ENCODE measurements around the gene UCHL1. TPM values are rescaled to one million over a fixed set of nuclear protein-coding genes. Genes with fewer than 3 reads are reported as not detected.

The UCHL1 gene
- 100 to 1,000 TPM in 1 of 4 donors, 10 to 100 TPM in 3; 14.6 to 202 (median 35.6) TPM for total RNA-seq

DNA sequence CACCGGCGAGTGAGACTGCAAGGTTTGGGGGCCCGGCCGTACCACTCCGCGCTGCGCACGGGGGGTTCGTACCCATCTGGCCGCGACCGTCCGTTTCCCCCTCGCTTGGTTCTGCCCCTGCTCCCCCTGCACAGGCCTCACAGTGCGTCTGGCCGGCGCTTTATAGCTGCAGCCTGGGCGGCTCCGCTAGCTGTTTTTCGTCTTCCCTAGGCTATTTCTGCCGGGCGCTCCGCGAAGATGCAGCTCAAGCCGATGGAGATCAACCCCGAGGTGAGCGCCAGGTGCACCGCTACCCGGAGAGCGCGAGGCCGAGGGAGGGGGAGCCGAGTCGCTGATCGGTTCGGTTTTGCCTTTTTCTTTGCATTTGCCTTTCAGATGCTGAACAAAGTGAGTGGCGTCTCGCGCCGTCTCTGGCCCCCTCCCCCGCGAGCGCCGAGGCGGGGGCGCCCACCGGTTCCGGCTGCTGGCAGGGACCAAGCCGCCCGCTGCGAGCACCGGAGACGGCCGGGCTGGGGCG, at the start of gene UCHL1:
TSS of gene UCHL1 (plus strand) at position 189 of the 517 bp plus-strand sequence. CDS start at position 238, 49 bp downstream.
- DNase-seq = peak; percentile 24
- in situ Hi-C loops (cut with MboI; ENCODE audit: low pct_ligation_motif_present in 1 of 4, low pct_unique_long_range_greater_than_20kb in 1 of 4, low sequenced_read_pairs in 3 of 4) = no loop called here

DNA sequence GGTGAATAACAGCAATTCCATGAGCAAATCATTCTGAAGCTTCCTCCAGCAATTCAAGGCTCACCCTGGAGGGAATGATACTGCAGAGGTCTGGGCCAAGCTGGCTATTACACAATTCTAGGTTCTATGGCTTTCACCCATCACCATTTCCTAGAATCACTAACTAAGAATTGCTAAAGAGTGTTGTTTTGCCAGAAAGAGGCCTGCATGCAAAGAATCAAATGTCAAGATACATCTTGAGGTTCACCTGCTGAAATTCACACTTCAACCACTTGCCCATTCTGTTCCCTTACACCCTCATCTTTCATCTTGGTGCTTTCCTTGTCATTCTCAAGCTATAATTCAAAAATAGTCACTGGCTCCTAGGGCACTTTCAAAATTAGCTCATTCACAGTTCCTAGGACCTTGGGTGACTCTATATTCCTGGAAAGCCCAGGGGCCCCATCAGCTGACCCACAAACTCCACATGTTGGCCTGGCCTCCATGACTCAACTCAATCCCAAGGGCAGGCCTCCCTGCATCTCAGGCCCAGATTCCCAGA, 49.4 kb upstream of the UCHL1 start:
- Histone ChIP-seq H3K4me1 (peaks cover 13 to 49% (median 28%) of the 10 kb centered on the region in 4 donors), H3K36me3 (no peaks in the 10 kb centered on the region), H3K27me3 (no peaks in the 10 kb centered on the region), H3K27ac (no peak overlapping the region), H3K4me3 (no peak overlapping the region), H3K9me3 (no peaks in the 10 kb centered on the region)
- in situ Hi-C loops (cut with MboI; ENCODE audit: low pct_ligation_motif_present in 1 of 4, low pct_unique_long_range_greater_than_20kb in 1 of 4, low sequenced_read_pairs in 3 of 4) (loop anchor here in 1 of 4 donors (25.0 kb wide), 1 partner anchor 220 kb away; no protein-coding TSS in a partner anchor), intact Hi-C loops (cut with DNase I; ENCODE audit: low total_unique reads) (no loop called here)
- DNase-seq = no peak
- TF ChIP-seq, protein P1, sequence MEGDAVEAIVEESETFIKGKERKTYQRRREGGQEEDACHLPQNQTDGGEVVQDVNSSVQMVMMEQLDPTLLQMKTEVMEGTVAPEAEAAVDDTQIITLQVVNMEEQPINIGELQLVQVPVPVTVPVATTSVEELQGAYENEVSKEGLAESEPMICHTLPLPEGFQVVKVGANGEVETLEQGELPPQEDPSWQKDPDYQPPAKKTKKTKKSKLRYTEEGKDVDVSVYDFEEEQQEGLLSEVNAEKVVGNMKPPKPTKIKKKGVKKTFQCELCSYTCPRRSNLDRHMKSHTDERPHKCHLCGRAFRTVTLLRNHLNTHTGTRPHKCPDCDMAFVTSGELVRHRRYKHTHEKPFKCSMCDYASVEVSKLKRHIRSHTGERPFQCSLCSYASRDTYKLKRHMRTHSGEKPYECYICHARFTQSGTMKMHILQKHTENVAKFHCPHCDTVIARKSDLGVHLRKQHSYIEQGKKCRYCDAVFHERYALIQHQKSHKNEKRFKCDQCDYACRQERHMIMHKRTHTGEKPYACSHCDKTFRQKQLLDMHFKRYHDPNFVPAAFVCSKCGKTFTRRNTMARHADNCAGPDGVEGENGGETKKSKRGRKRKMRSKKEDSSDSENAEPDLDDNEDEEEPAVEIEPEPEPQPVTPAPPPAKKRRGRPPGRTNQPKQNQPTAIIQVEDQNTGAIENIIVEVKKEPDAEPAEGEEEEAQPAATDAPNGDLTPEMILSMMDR (IDR thresholded peaks at IDR 0.05) = no peak
- no peak for TF ChIP-seq EP300 (IDR thresholded peaks at IDR 0.05; ENCODE audit: low read depth)
- no peak for TF ChIP-seq POLR2A (IDR thresholded peaks at IDR 0.05)
- no peak for TF ChIP-seq POLR2AphosphoS5 (IDR thresholded peaks at IDR 0.05)

More for the DNA sequence above, at the start of gene UCHL1:
- Histone ChIP-seq H3K36me3 (no peaks in the 10 kb centered on the region), H3K9me3 (no peaks in the 10 kb centered on the region), H3K27me3 (peaks cover 82% of the 10 kb centered on the region), H3K4me3 (peak within 1 kb of the TSS; percentile 2 to 52 (median 34)), H3K4me1 (peaks cover 6 to 16% (median 15%) of the 10 kb centered on the region in 4 donors), H3K27ac (no peak within 1 kb of the TSS)
- TF ChIP-seq, protein P1 (IDR thresholded peaks at IDR 0.05) = no peak
- no peak for TF ChIP-seq POLR2AphosphoS5 (IDR thresholded peaks at IDR 0.05)
- TF ChIP-seq POLR2A (IDR thresholded peaks at IDR 0.05) = no peak
- TF ChIP-seq EP300 (IDR thresholded peaks at IDR 0.05; ENCODE audit: low read depth) = no peak
- WGBS, 2 donors (ENCODE audit: low coverage in 1 of 2) = 8% methylated on average over 35 of the region's 55 CpGs; no CpG with 5 or more reads in 1 of the 2 donors
- intact Hi-C loops (cut with DNase I; ENCODE audit: low total_unique reads) = no loop called here

DNA sequence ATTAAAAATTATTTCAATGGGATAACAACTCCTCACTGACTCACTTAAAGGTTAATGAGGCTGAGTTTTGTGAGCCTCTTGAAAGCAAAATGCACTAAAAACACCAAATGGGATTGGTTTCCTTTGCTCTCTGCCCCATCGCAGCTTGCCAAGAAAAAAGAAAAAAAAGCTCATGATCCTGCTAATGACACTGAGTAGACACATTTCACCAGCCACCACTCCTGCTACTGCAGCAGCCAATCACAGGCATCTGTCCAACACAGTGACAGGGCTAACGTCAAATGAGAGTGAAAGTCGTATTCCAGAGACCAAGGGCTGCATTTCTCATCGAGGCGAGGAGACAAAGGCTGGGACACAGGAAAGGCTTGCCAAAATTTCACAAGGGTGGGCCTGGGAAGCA, 47.5 kb upstream of the UCHL1 start:
- DNase-seq = peak; percentile 70
- no peaks in the 10 kb centered on the region for H3K27me3 ChIP-seq
- in situ Hi-C loops (cut with MboI; ENCODE audit: low pct_ligation_motif_present in 1 of 4, low pct_unique_long_range_greater_than_20kb in 1 of 4, low sequenced_read_pairs in 3 of 4) (loop anchor here in 1 of 4 donors (25.0 kb wide), 1 partner anchor 222 kb away; no protein-coding TSS in a partner anchor), intact Hi-C loops (cut with DNase I; ENCODE audit: low total_unique reads) (no loop called here)
- WGBS, 2 donors (ENCODE audit: low coverage in 1 of 2) = 40 to 50% methylated on average over 1 to 5 of the region's 5 CpGs
- H3K4me3 ChIP-seq = peak overlapping the region in 3 of 4 donors; percentile 0 to 32 (median 12)
- H3K36me3 ChIP-seq = no peaks in the 10 kb centered on the region
- TF ChIP-seq POLR2A (IDR thresholded peaks at IDR 0.05) (no peak), EP300 (IDR thresholded peaks at IDR 0.05; ENCODE audit: low read depth) (no peak), POLR2AphosphoS5 (IDR thresholded peaks at IDR 0.05) (peak in 1 of 3 donors; percentile 46)
- TF ChIP-seq, protein P1 (IDR thresholded peaks at IDR 0.05) = no peak
- peak overlapping the region; percentile 59 to 81 (median 64) for H3K27ac ChIP-seq
- H3K9me3 ChIP-seq = no peaks in the 10 kb centered on the region
- H3K4me1 ChIP-seq = peaks cover 11 to 48% (median 26%) of the 10 kb centered on the region in 4 donors

DNA sequence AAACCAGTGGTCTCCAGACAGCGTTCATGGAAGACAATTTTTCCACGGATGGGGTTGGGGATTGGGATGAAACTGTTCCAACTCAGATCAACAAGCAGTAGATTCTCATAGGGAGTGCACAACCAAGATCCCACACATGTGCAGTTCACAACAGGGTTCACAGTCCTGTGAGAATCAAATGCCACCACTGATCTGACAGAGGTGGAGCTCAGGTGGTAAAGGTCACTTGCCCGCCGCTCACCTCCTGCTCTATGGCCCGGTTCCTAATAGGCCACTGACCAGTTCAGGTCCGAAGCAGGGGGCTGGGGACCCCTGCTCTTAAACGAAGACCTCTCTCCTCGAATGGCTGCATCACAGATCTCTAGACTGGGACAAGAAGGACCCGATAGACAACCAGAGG, 46.8 kb upstream of the UCHL1 start:
- intact Hi-C loops (cut with DNase I; ENCODE audit: low total_unique reads) = loop anchor here (10.0 kb wide), 1 partner anchor 85 kb away; no protein-coding TSS in a partner anchor
- WGBS, 2 donors (ENCODE audit: low coverage in 1 of 2) = 55% methylated on average over 9 of the region's 9 CpGs; no CpG with 5 or more reads in 1 of the 2 donors
- in situ Hi-C loops (cut with MboI; ENCODE audit: low pct_ligation_motif_present in 1 of 4, low pct_unique_long_range_greater_than_20kb in 1 of 4, low sequenced_read_pairs in 3 of 4) = loop anchor here in 3 of 4 donors (10.0 to 25.0 kb wide), 3 partner anchors 223 to 285 kb away; no protein-coding TSS in a partner anchor
- H3K9me3 ChIP-seq = no peaks in the 10 kb centered on the region
- peaks cover 4 to 44% (median 23%) of the 10 kb centered on the region in 4 donors for H3K4me1 ChIP-seq
- no peaks in the 10 kb centered on the region for H3K36me3 ChIP-seq
- H3K27me3 ChIP-seq = no peaks in the 10 kb centered on the region
- peak; percentile 31 for DNase-seq
- H3K4me3 ChIP-seq = peak overlapping the region in 1 of 4 donors; percentile 12
- H3K27ac ChIP-seq = peak overlapping the region; percentile 59 to 81 (median 64)
- no peak for TF ChIP-seq POLR2AphosphoS5 (IDR thresholded peaks at IDR 0.05)
- no peak for TF ChIP-seq POLR2A (IDR thresholded peaks at IDR 0.05)
- no peak for TF ChIP-seq EP300 (IDR thresholded peaks at IDR 0.05; ENCODE audit: low read depth)
